IMR-90 (cell line): ENCODE measurements around the gene AHCTF1. TPM values are rescaled to one million over a fixed set of nuclear protein-coding genes. Genes with fewer than 3 reads are reported as not detected.

ENCODE experiments used
- ATAC-seq: fragments of 200-7000 bp; cut with Tn5 transposase; 2 replicates; pipeline ENCODE4 v1.9.1; 2020; ENCODE audit warnings: low read depth, mild to moderate bottlenecking, moderate library complexity
- Bru-seq: library from RNA; stranded (reverse); fragments of 400-500 nt; gene quantifications from one replicate; lab custom pipeline; 2021; lab: Mats Ljungman, UMichigan
- BruChase-seq, 2 experiments: library from RNA; stranded (reverse); fragments of 400-500 nt; gene quantifications; one replicate each; lab custom pipeline; 2021; lab: Mats Ljungman, UMichigan
- BruUV-seq: library from RNA; stranded (reverse); fragments of 400-500 nt; replicated peaks from 2 replicates; lab custom pipeline; 2021; lab: Mats Ljungman, UMichigan
- CTCF ChIA-PET: fragments of 300-600 bp; formaldehyde crosslinking; extraction: SDS; loops from one replicate; lab custom pipeline; 2021; ENCODE audit warnings: antibody characterized with exemption; lab: Yijun Ruan, JAX
- POLR2A ChIA-PET: fragments of 300-600 bp; sonication (Branson Sonifier 250); formaldehyde crosslinking; loops from one replicate; lab custom pipeline; 2022; ENCODE audit warnings: antibody characterized with exemption; ENCODE audit not compliant: unreplicated experiment; lab: Charles Lee
- DNase-seq: peaks from one replicate; pipeline ENCODE4 v3.0.0; 2013
- H2AFZ ChIP-seq: replicated peaks from 2 replicates; pipeline ENCODE3; 2013; ENCODE audit warnings: low read length, mild to moderate bottlenecking; ENCODE audit not compliant: poor library complexity
- H2AK5ac ChIP-seq: 2 replicates; pipeline ENCODE4 v1.6.1; 2013; ENCODE audit warnings: low read depth, low read length, inconsistent platforms
- H2AK9ac ChIP-seq: replicated peaks from 2 replicates; pipeline ENCODE3; 2013; ENCODE audit warnings: mild to moderate bottlenecking, low read depth, low read length, moderate library complexity; ENCODE audit not compliant: poor library complexity
- H2BK120ac ChIP-seq: 2 replicates; pipeline ENCODE4 v1.6.1; 2013; ENCODE audit warnings: low read depth, low read length, inconsistent platforms
- H2BK15ac ChIP-seq: 3 replicates; pipeline ENCODE4 v1.6.1; 2013; ENCODE audit warnings: low read depth, low read length, inconsistent platforms
- H2BK20ac ChIP-seq: 2 replicates; pipeline ENCODE4 v1.6.1; 2013; ENCODE audit warnings: low read depth, mild to moderate bottlenecking, inconsistent platforms, low read length, moderate library complexity
- H2BK5ac ChIP-seq: 2 replicates; pipeline ENCODE4 v1.6.1; 2013; ENCODE audit warnings: mild to moderate bottlenecking, low read depth, low read length, inconsistent platforms; ENCODE audit not compliant: poor library complexity, severe bottlenecking
- H3K14ac ChIP-seq: replicated peaks from 2 replicates; pipeline ENCODE4 v1.6.1; 2013; ENCODE audit warnings: low read depth, low read length, inconsistent platforms
- H3K18ac ChIP-seq: 2 replicates; pipeline ENCODE4 v1.6.1; 2013; ENCODE audit warnings: low read depth, low read length, control low read depth
- H3K23ac ChIP-seq: 2 replicates; pipeline ENCODE4 v1.6.1; 2013; ENCODE audit warnings: low read depth, low read length, inconsistent platforms
- H3K27ac ChIP-seq: 2 replicates; pipeline ENCODE4 v1.5.1; 2013; ENCODE audit warnings: mild to moderate bottlenecking, control low read depth, low read length; ENCODE audit not compliant: insufficient read depth
- H3K27me3 ChIP-seq: 2 replicates; pipeline ENCODE4 v1.6.1; 2013; ENCODE audit warnings: low read length; ENCODE audit not compliant: control insufficient read depth, insufficient read depth
- H3K36me3 ChIP-seq: 2 replicates; pipeline ENCODE4 v1.6.1; 2013; ENCODE audit warnings: low read length, mixed read lengths; ENCODE audit not compliant: control insufficient read depth, insufficient read depth
- H3K4ac ChIP-seq: 2 replicates; pipeline ENCODE4 v1.6.1; 2013; ENCODE audit warnings: low read depth, low read length, inconsistent platforms
- H3K4me1 ChIP-seq: 2 replicates; pipeline ENCODE4 v1.6.1; 2013; ENCODE audit warnings: low read length, mixed read lengths; ENCODE audit not compliant: control insufficient read depth, insufficient read depth
- H3K4me2 ChIP-seq: 2 replicates; pipeline ENCODE4 v1.6.1; 2013; ENCODE audit warnings: low read depth, mild to moderate bottlenecking, control low read depth, low read length, moderate library complexity
- H3K4me3 ChIP-seq: 2 replicates; pipeline ENCODE4 v1.5.1; 2013; ENCODE audit warnings: low read depth, mild to moderate bottlenecking, control low read depth, low read length, moderate library complexity; ENCODE audit not compliant: insufficient read depth
- H3K56ac ChIP-seq: 2 replicates; pipeline ENCODE4 v1.6.1; 2013; ENCODE audit warnings: low read length, inconsistent platforms; ENCODE audit not compliant: insufficient read depth; ENCODE audit errors: extremely low read depth
- H3K79me1 ChIP-seq, 2 experiments: 2 replicates each; pipeline ENCODE4 v1.6.1; 2013; ENCODE audit warnings: low read length in 2 of 2, inconsistent platforms in 1 of 2, low read depth in 1 of 2
- H3K9ac ChIP-seq: 2 replicates; pipeline ENCODE4 v1.6.1; 2013; ENCODE audit warnings: low read depth, low read length, control low read depth
- H3K9me1 ChIP-seq: 2 replicates; pipeline ENCODE4 v1.6.1; 2013; ENCODE audit warnings: low read length, inconsistent platforms; ENCODE audit not compliant: insufficient read depth
- H3K9me3 ChIP-seq: 2 replicates; pipeline ENCODE4 v1.6.1; 2013; ENCODE audit warnings: low read length; ENCODE audit not compliant: control insufficient read depth, insufficient read depth
- H4K20me1 ChIP-seq: 2 replicates; pipeline ENCODE4 v1.6.1; 2013; ENCODE audit warnings: low read length, inconsistent platforms; ENCODE audit not compliant: insufficient read depth
- H4K5ac ChIP-seq: 2 replicates; pipeline ENCODE4 v1.6.1; 2013; ENCODE audit warnings: mild to moderate bottlenecking, low read depth, low read length, control low read depth
- H4K8ac ChIP-seq, 2 experiments: 2 replicates each; pipeline ENCODE4 v1.6.1; 2013; ENCODE audit warnings: low read depth in 2 of 2, low read length in 2 of 2, control low read depth in 1 of 2, inconsistent platforms in 1 of 2
- H4K91ac ChIP-seq: 2 replicates; pipeline ENCODE4 v1.6.1; 2013; ENCODE audit warnings: low read depth, low read length, inconsistent platforms; ENCODE audit not compliant: insufficient read depth
- CEBPB ChIP-seq: IDR thresholded peaks from 2 replicates; pipeline ENCODE4 v1.6.1; 2012; ENCODE audit warnings: low read depth, low read length, improper control_type of control experiment
- CTCF ChIP-seq: conservative IDR thresholded peaks from 2 replicates; pipeline ENCODE4 v1.5.1; 2012; ENCODE audit warnings: mild to moderate bottlenecking, low read depth, low read length, improper control_type of control experiment
- MAZ ChIP-seq: IDR thresholded peaks from 2 replicates; pipeline ENCODE4 v1.6.1; 2012; ENCODE audit warnings: low read depth, mild to moderate bottlenecking, low read length, improper control_type of control experiment, moderate library complexity, borderline replicate concordance
- MXI1 ChIP-seq: IDR thresholded peaks from 2 replicates; pipeline ENCODE4 v1.6.1; 2012; ENCODE audit warnings: low read depth, mild to moderate bottlenecking, low read length, moderate library complexity, borderline replicate concordance
- POLR2A ChIP-seq: IDR thresholded peaks from 2 replicates; pipeline ENCODE4 v1.6.1; 2012; ENCODE audit warnings: mild to moderate bottlenecking, low read depth, low read length
- SMC3 ChIP-seq: fragments of 150-350 bp; IDR thresholded peaks from 2 replicates; pipeline ENCODE4 v1.6.1; 2016; ENCODE audit warnings: low read depth, mild to moderate bottlenecking, antibody characterized with exemption, low read length, moderate library complexity
- USF2 ChIP-seq: fragments of 150-350 bp; IDR thresholded peaks from 2 replicates; pipeline ENCODE4 v1.6.1; 2017; ENCODE audit warnings: mild to moderate bottlenecking, antibody characterized with exemption, low read length, low read depth
- WGBS, 2 experiments: methylation state at CpG; one replicate each; pipeline versions ENCODE4 v1.1.5 to v1.1.7; 2013; ENCODE audit warnings: missing lambda C conversion rate in 2 of 2; ENCODE audit not compliant: insufficient read length in 1 of 2; ENCODE audit errors: extremely low coverage in 2 of 2; 5-methylcytosine and 5-hydroxymethylcytosine counted together
- dilution Hi-C: fragments of 300-500 bp; cut with HindIII; formaldehyde crosslinking; loops from one replicate; pipeline ENCODE4 v1.14.3; 2018; ENCODE audit warnings: low sequenced_read_pairs; ENCODE audit not compliant: unreplicated experiment
- in situ Hi-C: fragments of 300-500 bp; cut with MboI; formaldehyde crosslinking; loops from 3 replicates; pipeline ENCODE4 v1.14.3; 2019; ENCODE audit warnings: low sequenced_read_pairs, inconsistent platforms, mixed read lengths
- intact Hi-C: fragments of 100-400 bp; cut with micrococcal nuclease; formaldehyde crosslinking; loops from 2 replicates; pipeline ENCODE4 v1.10.0; 2022
- long read RNA-seq: library from polyadenylated mRNA; unstranded; transcript quantifications from one replicate; pipeline ENCODE4 v2.0.0, GENCODE V29; 2021; ENCODE audit not compliant: unreplicated experiment
- polyA plus RNA-seq, 3 experiments: library from polyadenylated mRNA; depleted of rRNA; stranded (reverse); fragments of >200 nt; gene quantifications; 2 replicates each; pipeline ENCODE4 v1.2.3, GENCODE V29; 2012; ENCODE audit warnings: low replicate concordance in 1 of 3
- total RNA-seq: library from RNA; depleted of rRNA; stranded (reverse); fragments of >200 nt; gene quantifications from 2 replicates; pipeline ENCODE4 v1.2.3, GENCODE V29; 2012; rRNA removed

Gene AHCTF1
- total RNA-seq = 29.0 and 40.3 TPM in 2 replicates
- polyA plus RNA-seq (2012; rRNA removed) = 7.4 and 8.9 TPM in 2 replicates
- polyA plus RNA-seq (2012; cell fraction: cytosol; rRNA removed) = 0.85 and 1.5 TPM in 2 replicates
- 1.9 and 14.9 TPM in 2 replicates for polyA plus RNA-seq (2012; cell fraction: nucleus; rRNA removed; ENCODE audit: low replicate concordance)
- Bru-seq, nascent RNA = percentile 88 among the genes with signal in this experiment
- percentile 83 among the genes with signal in this experiment for BruChase-seq, experiment 1, labeled RNA remaining after a 6-hour chase
- percentile 92 among the genes with signal in this experiment for BruChase-seq, experiment 2, labeled RNA remaining after a 2-hour chase
- long read RNA-seq, full-length matches to known transcripts = 3 of 12 reads
- long read RNA-seq, partial matches to known transcripts = 7 of 12 reads
- long read RNA-seq, other reads (novel, unspliced or antisense) = 2 of 12 reads

GRCh38 chr1:246931549-246932365 lies at the start of gene AHCTF1:
Gene AHCTF1, minus strand, starts transcription at chr1:246931948. Its CDS starts 13,578 bp downstream, at chr1:246918370.
- Histone ChIP-seq H3K9ac (peak within 1 kb of the TSS; percentile 69), H3K4me2 (peak within 1 kb of the TSS; percentile 90), H3K9me3 (no peaks in the 10 kb centered on the region), H2BK120ac (no peak within 1 kb of the TSS), H3K56ac (peak within 1 kb of the TSS; percentile 59), H2BK15ac (no peak within 1 kb of the TSS), H2BK20ac (no peak within 1 kb of the TSS), H4K8ac (peak within 1 kb of the TSS; percentile 58 to 65; a peak in 3 of 4 replicates), H4K91ac (no peak within 1 kb of the TSS), H3K27ac (peak within 1 kb of the TSS; percentile 65), H2AK9ac (peak within 1 kb of the TSS; percentile 83), H3K27me3 (no peaks in the 10 kb centered on the region), H3K23ac (peak within 1 kb of the TSS; percentile 58; the same call in 1 of the 2 replicates), H4K20me1 (peaks cover 25% of the 10 kb centered on the region), H2AFZ (peak within 1 kb of the TSS; percentile 91), H2AK5ac (no peak within 1 kb of the TSS), H2BK5ac (peak within 1 kb of the TSS; percentile 49), H3K4me1 (no peaks in the 10 kb centered on the region), H3K14ac (0 out of 2 replicates have a peak within 1 kb of the TSS, but pooled peaks have one; percentile 60), H3K9me1 (no peaks in the 10 kb centered on the region), H3K4me3 (peak within 1 kb of the TSS; percentile 76), H3K18ac (no peak within 1 kb of the TSS), H3K36me3 (peaks cover 3% of the 10 kb centered on the region; the same call in 1 of the 2 replicates), H3K4ac (peak within 1 kb of the TSS; percentile 28; the same call in 1 of the 2 replicates), H3K79me1 (no peaks in the 10 kb centered on the region; a peak in 3 of 4 replicates), H4K5ac (no peak within 1 kb of the TSS)
- intact Hi-C loops = loop anchor here (2.0 kb wide), 1 partner anchor 145 kb away; no protein-coding TSS in a partner anchor
- ChIA-PET POLR2A (no interaction called here), CTCF (interaction anchor here (0.8 kb wide), 1 partner anchor 459 kb away, joined by 3 read pairs; no protein-coding TSS in a partner anchor)
- BruUV-seq = no TSS peak
- DNase-seq (peak; percentile 97), ATAC-seq (peak; percentile 96)
- dilution Hi-C loops = no loop called here
- in situ Hi-C loops = no loop called here
- 1% methylated on average over 41 of the region's 90 CpGs; no CpG with 5 or more reads in 1 of the 2 experiments for WGBS, 2 experiments
- TF ChIP-seq USF2 = no peak
- TF ChIP-seq SMC3 = no peak
- TF ChIP-seq CEBPB = no peak
- TF ChIP-seq MAZ = peak; percentile 99
- TF ChIP-seq POLR2A = peak; percentile 96
- TF ChIP-seq MXI1 = peak; percentile 92
- 0 out of 2 replicates have a peak, but pooled peaks have one; percentile 6 for TF ChIP-seq CTCF
